OCI-LY1 (cell line): ENCODE measurements around the gene CWF19L2.

Source experiments
- H2AFZ ChIP-seq: fragments of 200-600 bp; sonication (generic), shearing (Covaris generic); 2 replicates; pipeline ENCODE4 v1.6.0; 2014; ENCODE audit warnings: antibody characterized with exemption, mild to moderate bottlenecking, low read length
- H3F3A ChIP-seq: fragments of 200-600 bp; sonication (generic), shearing (Covaris generic); 2 replicates; pipeline ENCODE4 v1.6.0; 2014; ENCODE audit warnings: mild to moderate bottlenecking, antibody characterized with exemption, low read length, moderate library complexity; ENCODE audit not compliant: insufficient read depth
- H3K27ac ChIP-seq: fragments of 200-600 bp; sonication (generic); 2 replicates; pipeline ENCODE4 v1.5.1; 2014; ENCODE audit warnings: low read length, mixed run types, mild to moderate bottlenecking, low read depth; ENCODE audit not compliant: poor library complexity, severe bottlenecking
- H3K27me3 ChIP-seq: fragments of 200-600 bp; sonication (generic); 2 replicates; pipeline ENCODE4 v1.6.0; 2014; ENCODE audit warnings: antibody characterized with exemption, mild to moderate bottlenecking, low read length, moderate library complexity; ENCODE audit not compliant: insufficient read depth
- H3K36me3 ChIP-seq: fragments of 200-600 bp; sonication (generic); 2 replicates; pipeline ENCODE4 v1.6.1; 2014; ENCODE audit warnings: mild to moderate bottlenecking, antibody characterized with exemption, low read length, moderate library complexity, mixed read lengths; ENCODE audit not compliant: insufficient read depth
- H3K4me1 ChIP-seq: fragments of 200-600 bp; sonication (generic); 2 replicates; pipeline ENCODE4 v1.5.1; 2014; ENCODE audit warnings: mild to moderate bottlenecking, low read length, moderate library complexity; ENCODE audit not compliant: insufficient read depth, severe bottlenecking
- H3K4me2 ChIP-seq: fragments of 200-600 bp; sonication (generic), shearing (Covaris generic); 2 replicates; pipeline ENCODE4 v1.6.1; 2014; ENCODE audit warnings: low read length
- H3K4me3 ChIP-seq: fragments of 200-600 bp; sonication (generic); 2 replicates; pipeline ENCODE4 v1.5.1; 2014; ENCODE audit warnings: low read length, low read depth, mild to moderate bottlenecking, mixed read lengths; ENCODE audit not compliant: poor library complexity, severe bottlenecking
- H3K79me2 ChIP-seq: fragments of 200-600 bp; shearing (Covaris generic); 2 replicates; pipeline ENCODE4 v1.6.1; 2016; ENCODE audit warnings: mixed run types, low read length, mixed read lengths; ENCODE audit not compliant: insufficient read depth
- H3K9ac ChIP-seq: fragments of 200-600 bp; sonication (generic), shearing (Covaris generic); 2 replicates; pipeline ENCODE4 v1.6.1; 2014; ENCODE audit warnings: mild to moderate bottlenecking, low read length, mixed read lengths
- H3K9me2 ChIP-seq: fragments of 200-600 bp; sonication (generic), shearing (Covaris generic); 2 replicates; pipeline ENCODE4 v1.6.1; 2014; ENCODE audit warnings: low read depth, mild to moderate bottlenecking, low read length, mixed read lengths
- H3K9me3 ChIP-seq: fragments of 200-600 bp; shearing (Covaris generic); 2 replicates; pipeline ENCODE4 v1.6.1; 2014; ENCODE audit warnings: low read length, mixed read lengths
- H4K20me1 ChIP-seq: fragments of 200-600 bp; sonication (generic), shearing (Covaris generic); 2 replicates; pipeline ENCODE4 v1.6.0; 2016; ENCODE audit warnings: mild to moderate bottlenecking, low read length; ENCODE audit not compliant: insufficient read depth
- CTCF ChIP-seq: fragments of 200-600 bp; sonication (generic), shearing (Covaris generic); IDR thresholded peaks from 2 replicates; pipeline ENCODE4 v1.5.1; 2017; ENCODE audit warnings: mild to moderate bottlenecking, antibody characterized with exemption, low read length, moderate library complexity, mixed read lengths
- EZH2 ChIP-seq: fragments of 200-600 bp; sonication (generic), shearing (Covaris generic); IDR thresholded peaks from 2 replicates; pipeline ENCODE4 v1.8.0; 2017; ENCODE audit warnings: borderline replicate concordance, mixed run types, mild to moderate bottlenecking, antibody characterized with exemption, low read length, moderate library complexity, mixed read lengths

Gene CWF19L2

GRCh38 chr11:107316426-107316825 lies 141.2 kb downstream of the CWF19L2 start:
- no peaks in the 10 kb centered on the region for H3K79me2 ChIP-seq
- H3K9me2 ChIP-seq: no peaks in the 10 kb centered on the region
- no peaks in the 10 kb centered on the region for H3K27me3 ChIP-seq
- H3F3A ChIP-seq: no peaks in the 10 kb centered on the region
- H3K27ac ChIP-seq: no peak overlapping the region
- no peak overlapping the region for H2AFZ ChIP-seq
- no peak overlapping the region for H3K4me3 ChIP-seq
- H4K20me1 ChIP-seq: no peaks in the 10 kb centered on the region
- TF ChIP-seq CTCF (no peak), EZH2 (no peak)
- no peaks in the 10 kb centered on the region for H3K9me3 ChIP-seq
- no peaks in the 10 kb centered on the region for H3K4me1 ChIP-seq
- H3K4me2 ChIP-seq: no peak overlapping the region
- no peak overlapping the region for H3K9ac ChIP-seq
- H3K36me3 ChIP-seq: peaks cover 6% of the 10 kb centered on the region

- H3K4me1 ChIP-seq: no peaks in the 10 kb centered on the region
- no peak overlapping the region for H3K27ac ChIP-seq
- H3K9me2 ChIP-seq: no peaks in the 10 kb centered on the region
- H3K27me3 ChIP-seq: no peaks in the 10 kb centered on the region
- no peaks in the 10 kb centered on the region for H4K20me1 ChIP-seq
- TF ChIP-seq CTCF: no peak
- no peak for TF ChIP-seq EZH2
- H3F3A ChIP-seq: no peaks in the 10 kb centered on the region
- H2AFZ ChIP-seq: no peak overlapping the region
- H3K4me2 ChIP-seq: no peak overlapping the region
- no peaks in the 10 kb centered on the region; the same call in none of the 2 replicates for H3K36me3 ChIP-seq
- H3K9me3 ChIP-seq: no peaks in the 10 kb centered on the region
- H3K9ac ChIP-seq: no peak overlapping the region
- H3K4me3 ChIP-seq: no peak overlapping the region
- H3K79me2 ChIP-seq: no peaks in the 10 kb centered on the region
Observed at GRCh38 chr11:107307991-107308390, 149.6 kb downstream of the CWF19L2 start.

- H3K27me3 ChIP-seq: no peaks in the 10 kb centered on the region
- H3K9me2 ChIP-seq: no peaks in the 10 kb centered on the region
- no peak overlapping the region for H3K4me2 ChIP-seq
- H3K27ac ChIP-seq: no peak overlapping the region
- no peaks in the 10 kb centered on the region for H4K20me1 ChIP-seq
- H3K9ac ChIP-seq: no peak overlapping the region
- H3K79me2 ChIP-seq: no peaks in the 10 kb centered on the region
- no peaks in the 10 kb centered on the region for H3F3A ChIP-seq
- no peak overlapping the region for H3K4me3 ChIP-seq
- no peaks in the 10 kb centered on the region for H3K4me1 ChIP-seq
- no peak overlapping the region for H2AFZ ChIP-seq
- no peaks in the 10 kb centered on the region for H3K9me3 ChIP-seq
- H3K36me3 ChIP-seq: no peaks in the 10 kb centered on the region; the same call in 1 of the 2 replicates
- TF ChIP-seq EZH2 (no peak), CTCF (no peak)
Observed at GRCh38 chr11:107301878-107302277, 155.7 kb downstream of the CWF19L2 start.
